NB4 (cell line): Measurements from ENCODE around the gene TSPYL6.

Experiments used
- DNase-seq: peaks from one replicate; pipeline ENCODE4 v3.0.0; 2010; ENCODE audit warnings: low read depth
- H3K4me3 ChIP-seq: one replicate; pipeline ENCODE4 v1.5.1; 2011; ENCODE audit warnings: mild to moderate bottlenecking, low read depth, low read length, moderate library complexity
- CTCF ChIP-seq: IDR thresholded peaks from one replicate; pipeline ENCODE4 v1.5.1; 2012; ENCODE audit warnings: low read depth, low read length
- MAX ChIP-seq: IDR thresholded peaks from 2 replicates; pipeline ENCODE4 v1.6.1; 2011; ENCODE audit warnings: low read depth, low read length
- MYC ChIP-seq: IDR thresholded peaks from 2 replicates; pipeline ENCODE4 v1.6.1; 2011; ENCODE audit warnings: low read depth, low read length
- POLR2A ChIP-seq: IDR thresholded peaks from 2 replicates; pipeline ENCODE4 v1.6.1; 2011; ENCODE audit warnings: mild to moderate bottlenecking; ENCODE audit not compliant: insufficient read length; ENCODE audit errors: extremely low read depth

Gene TSPYL6

GRCh38 chr2:54249629-54250028, 6.4 kb downstream of the TSPYL6 start:
- no peak for TF ChIP-seq MYC
- TF ChIP-seq CTCF, result no peak
- H3K4me3 ChIP-seq, result no peak overlapping the region
- no peak for DNase-seq

DNA sequence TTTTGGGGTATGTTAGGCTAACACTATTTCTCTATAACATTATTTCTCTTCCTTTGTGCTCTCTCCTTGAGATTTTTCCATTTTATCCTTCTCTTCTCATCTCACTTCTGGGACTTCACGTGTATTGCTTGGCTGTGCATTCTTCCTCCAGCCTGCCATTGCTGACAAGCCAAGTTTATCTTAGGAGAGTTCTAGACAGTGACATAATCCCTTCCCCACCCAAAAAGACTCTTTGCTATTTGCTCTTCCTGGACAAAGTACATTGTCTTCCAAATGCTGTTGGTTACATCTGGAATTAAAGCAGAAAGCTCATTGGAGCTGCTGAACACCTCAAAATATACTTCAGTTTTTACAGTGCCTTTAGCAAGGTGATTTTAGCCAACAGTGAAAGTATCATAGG, 8.9 kb downstream of the TSPYL6 start:
- no peak overlapping the region for H3K4me3 ChIP-seq
- TF ChIP-seq CTCF (no peak), POLR2A (no peak), MAX (no peak), MYC (no peak)
- no peak for DNase-seq

DNA sequence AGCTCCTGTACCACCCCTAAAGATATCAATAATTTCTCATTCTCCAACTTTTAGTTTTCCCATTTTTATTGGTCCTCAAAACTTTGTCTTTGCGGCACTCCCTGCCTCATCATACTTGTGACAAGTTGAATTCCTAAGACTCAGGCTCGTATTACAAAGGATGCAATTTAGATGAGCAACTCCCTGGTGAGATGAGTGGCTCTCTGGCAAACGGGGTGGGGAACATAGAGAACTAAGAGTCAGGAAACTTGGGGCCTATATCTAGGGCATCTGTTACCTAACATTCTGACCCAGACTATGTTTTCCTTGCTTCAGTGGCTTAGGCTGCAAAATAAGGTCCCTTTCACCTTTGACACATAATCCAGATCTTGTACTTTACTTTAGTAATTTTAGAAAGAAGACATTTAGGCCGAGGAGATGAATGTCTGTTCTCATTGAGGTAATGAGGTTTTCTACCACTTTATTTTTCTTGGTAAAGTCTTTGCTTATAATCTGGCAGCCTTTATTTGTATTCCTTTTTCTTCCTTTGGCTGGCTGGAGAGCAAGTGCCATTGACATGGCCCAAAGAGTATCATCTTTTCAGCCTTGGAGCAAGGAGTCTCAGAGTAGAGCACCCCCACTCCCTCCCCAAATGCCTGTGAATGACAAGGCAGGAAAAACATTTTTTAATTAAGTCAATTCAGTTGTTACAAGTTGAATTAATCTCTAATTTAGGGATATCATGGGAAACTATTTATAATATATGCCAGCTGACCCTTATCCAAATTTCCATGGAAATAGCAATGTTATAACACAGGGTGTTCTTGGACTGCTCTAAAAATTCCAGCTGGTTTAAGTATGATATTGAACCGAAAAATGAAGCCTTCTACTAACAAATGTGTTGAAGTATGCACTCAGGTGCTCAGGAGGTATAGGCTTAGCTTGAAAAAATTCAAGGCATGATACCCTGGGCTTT, 15.2 kb downstream of the TSPYL6 start:
- no peak for DNase-seq
- TF ChIP-seq CTCF, result no peak
- TF ChIP-seq MAX, result no peak
- no peak for TF ChIP-seq MYC
- TF ChIP-seq POLR2A, result no peak

DNA sequence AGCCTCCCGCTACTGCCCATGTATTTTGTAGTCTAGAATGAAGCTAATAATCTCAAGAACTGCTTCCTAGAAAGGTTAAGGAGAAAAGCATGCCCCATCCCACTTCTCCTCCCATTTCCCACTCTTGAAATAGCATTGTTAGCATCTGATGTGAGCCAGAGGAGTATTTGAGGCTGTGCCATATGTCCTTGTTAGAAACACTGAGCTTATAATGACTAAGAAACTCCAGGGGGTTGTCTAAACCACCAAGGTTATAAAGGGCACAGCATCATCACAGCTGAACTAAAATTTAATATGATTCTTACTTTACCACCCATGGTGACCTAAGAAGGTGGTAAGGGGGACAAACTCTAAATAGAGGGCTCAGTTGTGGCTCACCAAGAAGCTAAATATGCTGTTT, 16.6 kb downstream of the TSPYL6 start:
- no peak for DNase-seq
- TF ChIP-seq POLR2A (no peak), CTCF (no peak), MYC (no peak), MAX (no peak)
- no peak overlapping the region for H3K4me3 ChIP-seq

More for the DNA sequence above, 15.2 kb downstream of the TSPYL6 start:
- no peak overlapping the region for H3K4me3 ChIP-seq

GRCh38 chr2:54237428-54237827, 18.6 kb downstream of the TSPYL6 start:
- TF ChIP-seq MYC, result no peak
- no peak for TF ChIP-seq CTCF
- no peak for TF ChIP-seq MAX
- no peak for TF ChIP-seq POLR2A
- no peak overlapping the region for H3K4me3 ChIP-seq
- no peak for DNase-seq
